Neural crest cell (in vitro differentiated cells): Measurements from ENCODE around the gene RALGPS1. TPM values are rescaled to one million over a fixed set of nuclear protein-coding genes. Genes with fewer than 3 reads are reported as not detected.
A peak's percentile ranks its signal among the peaks of the same experiment; 100 is the strongest.

Source experiments
- DNase-seq: peaks from one replicate; pipeline ENCODE4 v3.0.0; 2021; ENCODE audit warnings: low read depth, mixed read lengths, low spot score
- H3K27ac Mint-ChIP-seq: one replicate; pipeline ENCODE4 v1.8.0; 2021; ENCODE audit warnings: mild to moderate bottlenecking, mixed read lengths; ENCODE audit not compliant: unreplicated experiment
- H3K27me3 Mint-ChIP-seq: 2 replicates; pipeline ENCODE4 v1.8.0; 2021; ENCODE audit warnings: low read depth, mild to moderate bottlenecking, mixed read lengths
- H3K36me3 Mint-ChIP-seq: 2 replicates; pipeline ENCODE4 v1.8.0; 2021; ENCODE audit warnings: low read depth, mild to moderate bottlenecking, mixed read lengths
- H3K4me1 Mint-ChIP-seq: 2 replicates; pipeline ENCODE4 v1.8.0; 2021; ENCODE audit warnings: mixed read lengths
- H3K4me3 Mint-ChIP-seq: one replicate; pipeline ENCODE4 v1.8.0; 2021; ENCODE audit warnings: mild to moderate bottlenecking, mixed read lengths
- H3K9me3 Mint-ChIP-seq: 2 replicates; pipeline ENCODE4 v1.8.0; 2021; ENCODE audit warnings: mixed read lengths
- total RNA-seq: library from RNA; stranded (reverse); gene quantifications from 2 replicates; pipeline ENCODE4 v1.2.1, GENCODE V29; 2021
- TF ChIP-seq, protein P1 (sequence below): fragments of 200-600 bp; sonication (generic); conservative IDR thresholded peaks from 2 replicates; pipeline ENCODE4 v1.5.0; 2021; ENCODE audit warnings: antibody characterized with exemption, mild to moderate bottlenecking

RALGPS1 gene
- total RNA-seq, 1 donor from 2014 or later: 11.7 TPM

DNA sequence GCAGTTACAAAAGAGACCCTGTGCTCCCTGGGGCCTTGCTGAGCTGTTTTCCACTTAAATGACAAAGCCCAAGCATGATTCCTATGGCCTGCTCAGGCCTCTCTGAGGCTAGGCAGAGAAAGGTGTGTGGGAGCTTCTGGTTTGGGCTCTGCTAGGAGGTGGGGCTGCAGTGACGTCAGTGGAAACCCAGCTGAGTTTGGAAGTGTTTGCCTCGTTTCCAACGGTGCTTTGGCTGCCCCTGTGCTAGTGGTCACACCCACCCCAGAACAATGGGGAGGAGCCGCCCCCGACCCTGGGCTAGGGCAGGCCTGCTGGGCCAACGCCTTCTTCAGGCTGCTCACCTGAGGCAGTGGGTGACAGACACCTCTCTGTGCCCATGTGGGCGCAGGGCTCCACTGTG is 197.5 kb downstream of the RALGPS1 start:
- TF ChIP-seq, protein P1, sequence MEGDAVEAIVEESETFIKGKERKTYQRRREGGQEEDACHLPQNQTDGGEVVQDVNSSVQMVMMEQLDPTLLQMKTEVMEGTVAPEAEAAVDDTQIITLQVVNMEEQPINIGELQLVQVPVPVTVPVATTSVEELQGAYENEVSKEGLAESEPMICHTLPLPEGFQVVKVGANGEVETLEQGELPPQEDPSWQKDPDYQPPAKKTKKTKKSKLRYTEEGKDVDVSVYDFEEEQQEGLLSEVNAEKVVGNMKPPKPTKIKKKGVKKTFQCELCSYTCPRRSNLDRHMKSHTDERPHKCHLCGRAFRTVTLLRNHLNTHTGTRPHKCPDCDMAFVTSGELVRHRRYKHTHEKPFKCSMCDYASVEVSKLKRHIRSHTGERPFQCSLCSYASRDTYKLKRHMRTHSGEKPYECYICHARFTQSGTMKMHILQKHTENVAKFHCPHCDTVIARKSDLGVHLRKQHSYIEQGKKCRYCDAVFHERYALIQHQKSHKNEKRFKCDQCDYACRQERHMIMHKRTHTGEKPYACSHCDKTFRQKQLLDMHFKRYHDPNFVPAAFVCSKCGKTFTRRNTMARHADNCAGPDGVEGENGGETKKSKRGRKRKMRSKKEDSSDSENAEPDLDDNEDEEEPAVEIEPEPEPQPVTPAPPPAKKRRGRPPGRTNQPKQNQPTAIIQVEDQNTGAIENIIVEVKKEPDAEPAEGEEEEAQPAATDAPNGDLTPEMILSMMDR: no peak
- H3K27ac Mint-ChIP-seq: no peak overlapping the region
- H3K4me1 Mint-ChIP-seq: peaks cover 11% of the 10 kb centered on the region
- no peak overlapping the region for H3K4me3 Mint-ChIP-seq
- no peaks in the 10 kb centered on the region for H3K9me3 Mint-ChIP-seq
- no peaks in the 10 kb centered on the region for H3K27me3 Mint-ChIP-seq
- no peak for DNase-seq
- peaks cover 4% of the 10 kb centered on the region for H3K36me3 Mint-ChIP-seq

GRCh38 chr9:127112735-127113161 is 198.2 kb downstream of the RALGPS1 start:
- no peaks in the 10 kb centered on the region for H3K9me3 Mint-ChIP-seq

GRCh38 chr9:127113191-127113972 is 198.8 kb downstream of the RALGPS1 start:
- no peak for DNase-seq
- no peaks in the 10 kb centered on the region for H3K36me3 Mint-ChIP-seq
- TF ChIP-seq, protein P1: no peak
- peak overlapping the region; percentile 25 for H3K27ac Mint-ChIP-seq
- H3K4me1 Mint-ChIP-seq: peaks cover 25% of the 10 kb centered on the region
- H3K4me3 Mint-ChIP-seq: no peak overlapping the region
- no peaks in the 10 kb centered on the region for H3K27me3 Mint-ChIP-seq
- H3K9me3 Mint-ChIP-seq: no peaks in the 10 kb centered on the region

More at GRCh38 chr9:127112735-127113161, 198.2 kb downstream of the RALGPS1 start:
- no peak for DNase-seq
- Mint-ChIP-seq H3K36me3 (peaks cover 4% of the 10 kb centered on the region), H3K4me3 (no peak overlapping the region), H3K4me1 (peaks cover 18% of the 10 kb centered on the region), H3K27me3 (no peaks in the 10 kb centered on the region), H3K27ac (peak overlapping the region; percentile 25)
- TF ChIP-seq, protein P1: no peak

GRCh38 chr9:127114606-127115005 is 200.0 kb downstream of the RALGPS1 start:
- Mint-ChIP-seq H3K4me3 (no peak overlapping the region), H3K27me3 (no peaks in the 10 kb centered on the region), H3K4me1 (peaks cover 34% of the 10 kb centered on the region), H3K9me3 (no peaks in the 10 kb centered on the region), H3K27ac (no peak overlapping the region), H3K36me3 (no peaks in the 10 kb centered on the region)
- no peak for DNase-seq
- TF ChIP-seq, protein P1: no peak

DNA sequence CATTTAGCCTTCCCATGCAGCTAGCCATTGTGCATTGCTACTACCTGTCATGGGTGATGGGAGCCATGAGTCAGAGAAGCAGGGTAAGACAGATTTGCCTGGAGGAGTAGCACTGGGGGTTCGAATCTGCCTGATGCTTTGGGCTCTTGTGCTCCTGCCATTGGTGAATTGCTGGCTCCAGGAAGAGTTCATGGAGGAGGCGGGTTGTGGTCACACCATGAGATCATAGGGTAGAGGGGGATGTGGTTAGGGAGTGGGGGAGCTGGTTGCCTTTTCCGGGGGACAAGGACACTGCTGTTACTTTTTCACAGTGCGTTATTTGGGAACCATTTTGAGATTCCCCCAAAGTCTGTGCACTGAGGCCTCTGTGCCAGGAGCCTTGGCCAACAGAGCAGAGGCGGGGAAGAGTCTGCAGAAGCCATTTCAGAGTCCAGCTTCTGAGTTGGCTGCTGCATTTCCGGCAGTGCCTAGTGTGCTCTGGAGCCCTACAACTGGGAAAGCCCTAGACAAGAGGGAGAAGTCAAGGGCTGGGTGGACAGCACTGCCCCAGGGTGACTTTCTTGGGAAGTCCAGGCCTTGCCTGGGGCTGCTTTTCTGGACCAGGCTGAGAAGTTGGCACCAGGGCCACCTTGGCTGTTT is 201.6 kb downstream of the RALGPS1 start:
- Mint-ChIP-seq H3K4me1 (peaks cover 33% of the 10 kb centered on the region), H3K27me3 (no peaks in the 10 kb centered on the region), H3K4me3 (no peak overlapping the region), H3K27ac (no peak overlapping the region), H3K36me3 (no peaks in the 10 kb centered on the region), H3K9me3 (no peaks in the 10 kb centered on the region)
- TF ChIP-seq, protein P1: no peak
- no peak for DNase-seq
